HS-5 (cell line): ENCODE measurements around the gene LTBP1.
"Not testable (repeated sequence)": the region's sequence is repeated elsewhere in the genome, so short reads cannot be mapped to it uniquely, and the experiment has no call there.

Source experiments
- DNase-seq: peaks from one replicate; pipeline ENCODE4 v3.0.0-alpha.2; 2012; ENCODE audit warnings: low read depth

Gene LTBP1

DNA sequence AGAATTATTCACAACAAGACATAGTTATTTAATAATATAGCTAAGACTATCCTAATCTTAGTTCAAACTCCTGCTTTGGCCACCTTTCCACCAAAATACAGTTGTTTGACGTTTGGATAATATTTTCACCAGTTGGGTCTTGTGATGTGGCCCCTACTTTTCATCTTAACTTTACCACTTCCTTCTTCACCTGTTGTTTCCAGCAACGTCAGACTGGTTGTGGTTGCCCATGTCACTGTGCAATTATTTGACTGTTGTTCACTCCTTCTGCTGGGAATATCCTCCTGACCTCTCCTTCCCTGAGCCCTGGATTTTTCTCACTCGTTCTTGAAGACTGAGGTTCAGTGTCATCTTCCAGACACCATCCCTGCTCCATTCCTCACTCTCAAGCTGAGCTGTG lies 397.5 kb downstream of the LTBP1 start:
- DNase-seq: no peak

DNA sequence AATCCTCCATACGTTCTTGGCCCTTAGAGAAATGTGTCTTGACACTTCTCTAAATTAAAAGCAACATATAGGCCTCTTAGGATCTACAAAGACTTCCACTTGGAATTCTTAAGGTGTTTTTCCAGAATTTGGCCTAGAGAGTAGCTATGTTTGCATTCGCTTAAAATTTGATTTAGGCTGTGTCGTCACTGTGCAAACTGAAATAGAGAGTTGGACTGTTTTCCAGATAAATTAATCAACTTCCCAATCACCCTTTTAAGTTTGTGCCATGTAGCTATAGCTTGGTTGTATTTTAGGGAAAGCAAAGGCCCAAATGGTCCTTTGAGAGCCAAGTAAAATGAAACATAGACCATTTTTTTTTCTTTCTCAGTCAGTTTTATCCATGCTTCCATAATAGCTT lies 401.1 kb downstream of the LTBP1 start:
- DNase-seq: no peak

DNA sequence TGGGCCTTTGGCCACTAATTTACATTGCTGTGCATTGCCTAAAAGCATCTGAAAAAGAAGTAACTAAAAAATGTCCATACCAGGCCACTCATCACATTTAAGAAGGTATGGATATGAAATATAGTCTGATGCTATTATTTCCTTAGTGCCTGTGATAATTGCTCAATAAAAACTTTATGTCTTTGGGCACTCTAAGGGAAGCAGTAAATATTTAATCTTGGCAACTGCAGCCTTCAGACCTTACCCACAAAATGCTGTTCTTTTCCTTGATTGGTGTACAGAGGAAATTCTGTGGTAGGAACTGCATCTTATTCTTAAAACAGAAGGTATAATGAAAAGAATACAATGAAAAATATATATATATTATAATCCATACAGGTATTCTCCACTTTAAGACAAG lies 403.9 kb downstream of the LTBP1 start:
- DNase-seq: no peak

DNA sequence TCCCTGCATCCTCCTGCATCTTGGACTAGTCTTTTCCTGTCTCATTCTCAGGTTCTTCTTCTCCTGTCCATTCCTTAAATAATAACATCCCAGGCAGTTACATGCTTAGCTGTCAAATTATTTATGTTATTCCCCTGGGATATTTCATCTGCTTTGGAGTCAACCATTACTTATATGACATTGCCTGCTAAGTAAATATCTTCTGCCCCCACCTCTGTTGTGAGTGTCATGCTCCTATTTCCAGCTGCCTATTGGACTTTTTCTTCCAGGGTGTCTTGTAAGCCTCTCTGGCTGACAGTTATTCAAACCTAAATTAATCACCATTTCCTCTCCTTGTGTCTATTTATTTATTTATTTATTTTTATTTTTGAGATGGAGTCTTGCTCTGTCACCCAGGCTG lies 405.0 kb downstream of the LTBP1 start:
- no peak for DNase-seq

DNA sequence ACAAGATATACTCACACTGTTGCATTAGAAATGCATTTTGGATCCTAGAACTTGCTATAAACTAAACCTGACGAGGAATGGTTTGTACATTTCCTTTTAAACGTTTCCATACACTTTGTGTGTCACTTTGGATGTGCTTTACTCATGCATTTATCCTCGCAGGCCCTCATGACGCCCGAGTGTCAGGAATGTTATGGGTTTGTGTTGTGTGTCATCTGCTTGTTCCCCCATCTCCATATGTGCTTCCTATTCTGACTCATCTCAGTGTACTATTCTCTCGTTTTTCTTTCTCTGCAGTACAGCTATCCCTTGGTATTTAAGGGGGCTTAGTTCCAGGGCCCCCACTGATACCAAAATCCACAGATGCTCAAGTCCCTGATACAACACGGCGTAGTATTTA lies 408.2 kb downstream of the LTBP1 start:
- DNase-seq: peak; percentile 85

DNA sequence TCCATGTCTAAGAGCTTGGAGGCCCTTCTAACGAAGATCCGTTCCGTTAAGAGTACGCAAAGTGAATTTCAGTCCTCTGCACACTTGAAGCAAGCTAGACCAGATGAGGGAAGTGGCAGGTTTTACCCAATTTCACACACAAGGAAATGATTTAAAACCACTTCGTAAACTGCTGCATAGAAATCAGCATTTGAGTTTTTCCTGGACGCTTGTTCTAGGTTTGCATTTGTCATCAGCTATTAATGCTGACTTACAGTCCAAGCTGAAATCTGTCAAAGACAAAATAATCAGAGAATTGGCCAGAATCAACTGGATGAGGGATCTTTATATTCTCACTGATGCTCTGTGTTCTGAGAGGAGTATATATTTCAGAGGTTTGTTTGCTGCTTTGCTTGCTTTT lies 412.1 kb downstream of the LTBP1 start:
- DNase-seq: no peak

DNA sequence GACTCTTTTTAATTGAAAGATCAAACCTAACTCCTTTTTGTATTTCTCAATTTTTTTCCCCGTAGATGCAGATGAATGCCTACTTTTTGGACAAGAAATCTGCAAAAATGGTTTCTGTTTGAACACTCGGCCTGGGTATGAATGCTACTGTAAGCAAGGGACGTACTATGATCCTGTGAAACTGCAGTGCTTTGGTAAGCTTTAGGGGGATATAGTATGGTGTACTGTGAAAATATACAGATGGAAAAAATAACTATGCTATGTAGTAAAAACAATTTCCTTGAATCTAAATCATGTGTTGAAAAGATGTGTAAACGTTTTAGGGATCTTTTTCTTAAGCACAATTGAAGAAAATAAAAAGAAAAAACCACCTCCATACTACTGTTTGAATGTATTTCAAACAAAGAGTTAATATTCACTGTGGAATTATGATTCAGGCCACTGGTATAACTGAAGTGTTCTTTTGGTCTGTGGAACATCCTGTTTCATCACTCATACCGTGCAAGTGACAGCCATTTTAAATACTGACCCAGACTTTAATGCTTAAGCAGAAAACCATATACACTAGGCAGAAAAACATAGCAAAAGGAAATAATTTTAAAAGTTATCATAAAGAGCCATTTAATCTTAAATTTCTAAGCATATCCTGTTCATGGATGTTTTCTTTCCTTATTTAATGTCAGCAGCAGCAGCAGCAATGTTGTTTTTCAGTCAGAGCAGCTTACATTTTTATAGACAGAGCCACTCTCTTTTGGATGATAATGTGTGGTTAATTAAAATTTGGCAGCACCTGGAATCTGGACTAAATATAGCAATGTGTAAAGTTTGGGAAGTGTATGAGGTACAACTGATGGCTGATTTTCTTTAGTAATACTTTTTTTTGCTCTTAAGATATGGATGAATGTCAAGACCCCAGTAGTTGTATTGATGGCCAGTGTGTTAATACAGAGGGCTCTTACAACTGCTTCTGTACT lies 416.9 kb downstream of the LTBP1 start:
- no peak for DNase-seq

DNA sequence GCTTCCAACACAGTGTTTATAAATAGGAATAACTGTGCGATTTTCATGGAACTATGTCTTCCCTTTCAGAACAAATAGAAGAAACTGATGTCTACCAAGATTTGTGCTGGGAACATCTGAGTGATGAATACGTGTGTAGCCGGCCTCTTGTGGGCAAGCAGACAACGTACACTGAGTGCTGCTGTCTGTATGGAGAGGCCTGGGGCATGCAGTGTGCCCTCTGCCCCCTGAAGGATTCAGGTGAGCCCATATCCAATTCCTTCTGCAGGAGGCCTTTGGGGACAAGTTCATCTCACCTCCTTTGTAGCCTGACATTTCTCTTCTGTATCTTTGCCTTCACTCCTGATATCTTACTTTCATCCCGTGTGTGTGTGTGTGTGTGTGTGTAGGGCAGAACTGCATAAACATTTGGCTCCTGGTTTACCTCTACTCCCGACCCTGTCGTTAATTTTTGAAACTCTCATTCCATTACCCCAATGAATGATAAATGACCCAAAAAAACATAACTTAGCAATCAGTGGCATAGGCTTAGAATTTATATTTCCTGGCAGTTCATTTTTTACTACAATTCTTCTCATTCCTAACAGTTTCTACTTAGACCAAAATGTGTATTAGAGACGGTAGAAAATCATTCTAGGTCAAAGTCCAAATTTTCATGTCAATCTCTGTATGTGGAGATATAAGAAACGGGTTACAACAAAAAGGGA lies 418.7 kb downstream of the LTBP1 start:
- DNase-seq: no peak

DNA sequence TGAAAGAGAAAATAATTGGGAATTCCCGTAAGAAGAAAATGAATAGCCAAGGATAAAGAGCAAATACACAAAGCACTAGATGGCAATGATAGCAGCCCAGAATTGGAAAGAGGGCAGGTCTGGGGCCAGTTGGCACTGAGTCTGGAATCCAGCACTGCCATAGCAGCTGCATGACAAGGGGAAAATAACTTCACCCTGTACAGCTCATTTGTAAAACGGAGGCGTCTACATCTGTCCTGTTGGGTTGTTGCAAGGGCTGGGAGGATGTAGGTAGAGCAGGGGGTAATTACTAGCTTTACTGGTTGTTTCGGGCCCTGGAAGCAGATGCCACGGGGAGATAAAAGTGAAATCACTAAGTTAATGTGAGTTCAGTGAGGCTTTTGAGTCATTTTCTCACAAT lies 419.7 kb downstream of the LTBP1 start:
- no peak for DNase-seq

DNA sequence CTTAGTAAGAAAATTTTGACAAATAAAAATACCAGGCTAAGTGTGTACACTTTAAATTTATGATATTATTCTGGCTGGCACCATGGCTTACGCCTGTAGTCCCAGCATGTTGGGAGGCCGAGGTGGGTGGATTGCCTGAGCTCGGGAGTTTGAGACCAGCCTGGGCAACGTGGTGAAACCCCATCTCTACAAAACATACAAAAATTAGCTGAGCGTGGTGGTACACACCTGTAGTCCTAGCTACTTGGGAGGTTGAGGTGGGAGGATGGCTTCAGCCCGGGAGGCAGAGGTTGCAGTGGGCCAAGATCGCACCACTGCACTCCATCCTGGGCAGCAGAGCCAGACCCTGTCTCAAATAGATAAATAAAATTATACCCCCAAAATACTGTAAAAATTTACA lies 421.8 kb downstream of the LTBP1 start:
- DNase-seq: not testable (repeated sequence)

DNA sequence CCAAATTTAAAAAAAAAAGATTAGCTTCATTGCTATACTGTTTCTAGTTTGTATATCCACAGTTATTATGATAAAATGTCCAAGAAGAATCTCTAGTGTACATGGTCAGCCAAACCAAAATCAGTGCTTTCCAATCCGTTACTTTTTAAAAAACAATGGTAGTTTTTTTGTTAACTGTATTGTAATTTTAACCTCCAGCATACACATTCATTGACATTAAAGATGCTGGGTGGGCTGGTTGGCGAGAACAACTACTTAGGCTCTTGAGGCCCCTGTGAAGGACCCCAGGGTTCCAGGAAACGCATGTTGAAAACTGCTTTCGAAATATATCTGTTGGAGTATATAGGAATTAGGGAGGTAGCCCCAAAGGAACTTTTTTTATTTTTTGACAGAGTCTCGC lies 422.4 kb downstream of the LTBP1 start:
- no peak for DNase-seq

DNA sequence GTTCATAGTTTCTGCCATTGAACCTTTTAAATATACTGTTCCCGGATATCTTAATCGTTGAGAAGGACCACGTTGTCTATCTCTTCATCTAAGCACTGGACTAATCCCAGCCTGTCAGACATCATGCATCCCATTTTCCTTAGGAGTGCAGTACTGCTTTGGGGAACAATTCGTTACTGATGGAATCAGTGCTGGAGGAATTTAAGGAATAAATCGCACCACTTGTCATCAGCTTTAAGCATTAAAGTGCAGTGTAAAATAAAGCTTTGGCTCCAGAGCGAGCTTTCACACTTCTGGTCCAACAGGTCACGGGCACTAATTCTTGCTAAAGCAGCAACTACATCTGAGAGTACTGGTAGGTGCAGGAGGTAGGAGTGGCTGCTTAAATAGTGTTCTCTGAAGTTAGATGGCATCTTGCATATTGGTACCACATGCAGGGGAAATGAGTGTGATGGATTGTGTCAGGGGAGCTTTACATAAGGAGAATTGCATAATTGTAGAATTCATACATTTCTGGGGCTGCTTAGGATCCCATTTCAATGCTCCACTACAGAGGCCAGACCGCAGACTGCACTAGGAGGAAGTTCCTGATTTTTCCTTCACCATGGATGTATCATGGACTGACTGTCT lies 424.0 kb downstream of the LTBP1 start:
- no peak for DNase-seq

DNA sequence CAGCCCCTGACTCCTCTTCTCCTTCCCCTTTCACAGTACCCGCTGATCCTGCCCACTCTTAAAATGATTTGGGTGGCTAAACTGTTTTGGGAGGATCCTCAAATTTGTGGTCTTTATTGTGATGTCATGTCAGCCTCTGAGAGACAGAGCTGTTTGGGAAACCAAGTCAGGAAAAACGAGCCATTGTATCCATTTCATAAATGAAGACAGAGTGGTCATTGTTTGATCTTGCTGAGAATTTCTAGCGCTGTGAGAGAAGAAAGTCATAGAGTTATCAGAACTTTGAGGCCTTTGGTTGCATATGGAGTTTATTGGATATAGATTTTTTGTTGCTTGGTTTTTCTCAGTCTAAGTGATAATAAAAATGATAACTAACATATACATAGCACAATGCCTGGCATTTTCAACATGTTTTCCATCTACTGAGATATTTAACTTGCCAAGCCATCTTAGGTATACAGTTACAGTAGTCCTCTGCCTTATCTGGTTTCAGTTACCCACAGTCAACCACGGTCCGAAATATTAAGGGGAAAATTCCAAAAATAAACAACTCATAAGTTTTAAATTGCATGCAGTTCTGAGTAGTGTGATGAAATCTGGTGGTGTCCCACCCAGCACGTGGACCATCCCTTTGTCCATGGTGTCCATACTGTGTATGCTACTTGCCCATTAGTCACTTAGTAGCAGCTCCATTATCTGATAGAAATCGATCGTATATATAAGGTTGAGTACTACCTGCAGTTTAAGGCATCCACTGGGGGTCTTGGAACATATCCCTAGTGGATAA lies 424.7 kb downstream of the LTBP1 start:
- DNase-seq: no peak

DNA sequence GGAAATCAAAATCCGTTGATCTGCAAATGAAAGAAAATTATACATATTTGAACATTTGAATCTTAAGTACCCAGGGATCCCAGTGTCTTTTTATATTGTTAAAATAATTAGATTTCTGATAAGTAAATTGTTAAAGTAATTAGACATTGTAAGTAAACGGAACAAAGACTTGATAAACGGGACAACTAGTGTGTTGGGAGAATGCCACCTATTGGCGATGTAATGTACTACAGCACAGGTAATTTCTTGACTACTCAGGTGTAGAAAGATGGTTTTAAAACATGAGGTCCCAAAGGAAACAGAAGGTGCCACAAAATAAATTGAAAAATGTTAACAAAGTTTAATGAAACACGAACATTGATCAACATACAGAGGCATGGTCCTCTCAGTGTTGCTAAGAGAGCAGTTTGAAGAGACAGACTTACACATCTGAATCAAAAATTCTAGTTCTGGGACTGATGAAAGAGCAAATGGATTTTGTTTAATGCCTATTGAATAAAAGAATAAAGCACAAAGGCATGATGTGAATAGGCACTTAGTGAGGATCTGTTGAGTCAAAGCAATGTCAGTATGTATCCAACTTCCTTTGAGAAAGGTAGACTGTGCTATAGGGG lies 426.3 kb downstream of the LTBP1 start:
- no peak for DNase-seq

DNA sequence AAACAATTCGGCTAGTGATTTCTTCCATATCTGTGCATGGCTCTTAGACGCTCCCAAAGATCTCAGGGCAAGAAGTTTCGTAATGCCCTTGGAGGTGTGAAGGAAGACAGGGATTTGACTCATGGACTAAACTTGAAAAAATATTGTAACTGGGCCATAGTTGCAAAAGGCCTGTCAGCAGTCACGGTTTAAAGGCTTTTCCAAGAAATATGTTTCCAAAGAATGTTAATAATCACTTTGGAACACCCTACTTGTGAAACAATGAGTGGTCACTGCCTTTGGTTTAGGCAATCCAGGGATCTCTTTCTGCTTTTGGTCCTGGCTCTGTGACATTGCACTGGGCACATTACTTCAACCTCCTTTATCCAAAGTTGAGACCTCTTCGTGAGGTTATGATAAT lies 427.2 kb downstream of the LTBP1 start:
- no peak for DNase-seq

DNA sequence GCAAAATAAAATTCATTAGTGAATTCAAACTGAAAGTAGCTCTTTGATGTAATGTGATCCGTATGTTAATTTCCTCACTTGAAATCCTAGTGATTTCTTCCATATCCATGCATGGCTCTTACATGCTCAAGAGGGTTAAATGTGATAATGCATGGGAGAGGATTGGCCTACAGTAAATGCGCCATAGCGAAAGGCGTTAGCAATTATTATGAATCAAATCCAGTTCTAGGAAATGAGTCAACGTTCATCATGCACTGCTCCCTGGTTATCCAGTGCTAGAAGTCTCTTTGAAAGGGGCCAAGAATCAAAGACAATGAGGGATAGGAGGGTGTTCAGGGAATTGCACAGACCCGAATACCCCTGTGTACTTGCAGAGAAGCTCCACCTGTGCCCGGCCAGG lies 428.3 kb downstream of the LTBP1 start:
- no peak for DNase-seq

DNA sequence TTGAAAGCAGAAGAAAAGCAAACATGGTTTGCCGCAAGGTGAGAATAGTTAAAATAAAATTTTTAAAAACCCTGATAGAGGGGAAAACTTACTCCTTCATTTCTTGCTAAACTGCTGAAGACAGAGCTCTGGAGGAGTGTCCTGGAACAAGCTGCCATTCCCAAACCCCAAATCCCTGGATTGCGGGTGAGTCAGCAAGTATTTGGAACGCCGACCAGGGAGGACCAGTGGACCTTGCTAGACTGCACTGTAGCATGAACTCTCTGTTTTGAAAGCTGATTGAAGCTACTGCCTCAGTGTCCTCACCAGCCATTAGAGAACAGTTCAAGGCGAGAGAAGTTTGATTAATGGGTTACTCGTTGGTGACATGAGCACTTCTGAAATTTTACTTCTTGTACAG lies 430.3 kb downstream of the LTBP1 start:
- no peak for DNase-seq

DNA sequence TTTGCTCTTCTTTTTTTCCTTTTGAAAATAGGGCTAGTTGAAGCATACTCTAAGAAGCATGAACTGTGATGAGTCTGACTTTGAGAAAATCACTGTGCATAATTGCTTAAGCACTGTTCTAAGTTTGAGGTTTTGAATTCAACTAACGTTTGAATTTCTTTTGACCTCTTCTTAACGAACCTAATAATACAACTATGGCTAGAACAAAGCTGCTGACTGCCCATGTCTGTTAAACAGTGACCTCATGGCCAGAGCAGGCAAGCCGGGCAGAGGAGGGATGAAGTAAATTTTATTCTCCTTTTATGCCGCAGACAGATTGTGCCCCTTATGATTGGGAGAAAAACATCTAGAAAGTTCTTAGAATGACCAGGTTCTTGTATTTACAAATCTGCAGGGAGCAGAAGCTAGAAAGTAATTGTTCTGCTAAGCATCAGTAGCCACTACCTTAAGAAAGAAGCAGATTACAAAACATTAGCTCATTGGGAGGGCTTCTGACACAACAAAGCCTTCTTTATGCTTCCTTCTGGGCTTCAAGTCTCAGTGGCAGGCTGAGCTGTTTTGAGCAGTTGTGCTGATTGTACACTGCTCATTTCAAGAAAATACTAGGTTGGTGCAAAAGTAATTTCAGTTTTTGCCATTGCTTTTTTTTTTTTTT lies 431.9 kb downstream of the LTBP1 start:
- DNase-seq: no peak

DNA sequence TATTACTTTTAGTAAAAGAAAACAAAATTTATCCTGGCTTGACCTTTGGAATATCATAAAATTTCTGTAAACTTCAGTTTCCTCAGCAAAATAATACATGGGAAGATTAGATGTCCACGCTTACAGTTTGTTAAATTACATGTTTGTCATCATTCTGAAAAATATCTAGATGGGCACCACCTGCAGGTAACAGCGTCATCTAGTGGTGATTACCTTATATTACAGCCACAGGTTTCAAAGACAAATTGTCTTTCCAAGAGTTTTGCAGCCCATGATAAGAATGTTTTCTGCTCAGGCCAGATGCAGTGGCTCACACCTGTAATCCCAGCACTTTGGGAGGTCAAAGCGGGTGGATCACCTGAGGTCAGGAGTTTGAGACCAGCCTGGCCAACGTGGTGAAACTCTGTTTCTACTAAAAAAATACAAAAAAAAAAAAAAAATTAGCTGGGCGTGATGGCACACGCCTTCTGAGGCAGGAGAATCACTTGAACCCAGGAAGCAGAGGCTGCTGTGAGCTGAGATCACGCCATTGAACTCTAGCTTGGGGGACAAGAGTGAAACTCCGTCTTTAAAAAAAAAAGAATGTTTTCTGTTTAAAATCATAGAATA lies 433.4 kb downstream of the LTBP1 start:
- no peak for DNase-seq

DNA sequence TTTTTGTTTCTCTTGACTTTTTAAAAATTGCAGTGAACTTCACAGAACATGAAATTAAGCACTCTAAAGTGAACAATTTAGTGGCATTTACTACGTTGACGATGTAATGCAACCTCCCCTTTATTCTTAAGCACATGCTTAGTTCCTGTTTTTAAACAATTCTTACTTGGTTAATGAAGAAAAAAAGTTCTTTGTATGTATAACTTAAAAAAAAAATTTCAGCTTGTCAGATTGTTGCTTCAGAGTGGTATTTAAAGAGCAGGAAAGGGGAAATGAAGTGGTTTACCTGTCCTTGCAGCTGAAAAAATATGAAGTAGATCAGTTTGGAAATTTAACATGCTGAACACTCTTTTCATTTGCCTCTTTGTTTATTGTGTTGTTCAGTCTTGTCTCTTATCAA lies 434.0 kb downstream of the LTBP1 start:
- DNase-seq: no peak
